WTC11 (cell line): ENCODE measurements around the gene ILF3. TPM values are rescaled to one million over a fixed set of nuclear protein-coding genes. Genes with fewer than 3 reads are reported as not detected.

Experiments
- ATAC-seq: fragments of 200-7000 bp; cut with Tn5 transposase; 2 replicates; pipeline ENCODE4 v1.10.0; 2021; ENCODE audit warnings: mild to moderate bottlenecking, moderate library complexity
- CTCF ChIA-PET: fragments of 300-600 bp; sonication (Branson Sonifier 250); formaldehyde crosslinking; loops from one replicate; lab custom pipeline; 2021; ENCODE audit warnings: antibody characterized with exemption; lab: Charles Lee
- POLR2A ChIA-PET: fragments of 350-600 bp; sonication (Branson Sonifier 250); formaldehyde crosslinking; loops from one replicate; lab custom pipeline; 2021; ENCODE audit warnings: antibody characterized with exemption; lab: Charles Lee
- DNase-seq: peaks from one replicate; pipeline ENCODE4 v3.0.0; 2021; ENCODE audit warnings: low spot score
- H3K27ac Mint-ChIP-seq: 2 replicates; pipeline ENCODE4 v1.8.0; 2021; ENCODE audit warnings: mixed read lengths
- H3K27me3 Mint-ChIP-seq: 2 replicates; pipeline ENCODE4 v1.8.0; 2021; ENCODE audit warnings: low read depth, mild to moderate bottlenecking, moderate library complexity, mixed read lengths
- H3K36me3 Mint-ChIP-seq: 2 replicates; pipeline ENCODE4 v1.8.0; 2021; ENCODE audit warnings: mixed read lengths
- H3K4me1 Mint-ChIP-seq: 2 replicates; pipeline ENCODE4 v1.8.0; 2022; ENCODE audit warnings: mixed read lengths
- H3K4me3 Mint-ChIP-seq: 2 replicates; pipeline ENCODE4 v1.8.0; 2021; ENCODE audit warnings: mild to moderate bottlenecking, moderate library complexity, mixed read lengths
- H3K9me3 Mint-ChIP-seq: 2 replicates; pipeline ENCODE4 v1.8.0; 2021; ENCODE audit warnings: mixed read lengths
- E2F1 ChIP-seq: sonication (generic); formaldehyde crosslinking; IDR thresholded peaks from 2 replicates; pipeline ENCODE4 v1.8.0; 2022; ENCODE audit warnings: mild to moderate bottlenecking, missing genetic modification reagents
- E2F5 ChIP-seq: sonication (generic); formaldehyde crosslinking; IDR thresholded peaks from 2 replicates; pipeline ENCODE4 v1.8.1; 2022; ENCODE audit warnings: mild to moderate bottlenecking, moderate library complexity, missing genetic modification reagents
- MXD4 ChIP-seq: fragments of 250-450 bp; sonication (Bioruptor Pico); IDR thresholded peaks from 2 replicates; pipeline ENCODE4 v1.8.0; 2021; ENCODE audit warnings: mild to moderate bottlenecking, moderate library complexity, borderline replicate concordance
- NFYB ChIP-seq: sonication (generic); formaldehyde crosslinking; conservative IDR thresholded peaks from 2 replicates; pipeline ENCODE4 v1.8.0; 2022; ENCODE audit warnings: low read depth, missing genetic modification reagents
- PRRX2 ChIP-seq: fragments of 250-450 bp; sonication (Bioruptor Pico); IDR thresholded peaks from 2 replicates; pipeline ENCODE4 v1.8.0; 2021; ENCODE audit warnings: mild to moderate bottlenecking
- SMAD4 ChIP-seq: sonication (generic); formaldehyde crosslinking; IDR thresholded peaks from 2 replicates; pipeline ENCODE4 v1.8.0; 2022; ENCODE audit warnings: mild to moderate bottlenecking, missing genetic modification reagents
- TEAD1 ChIP-seq: sonication (generic); formaldehyde crosslinking; IDR thresholded peaks from 2 replicates; pipeline ENCODE4 v1.8.0; 2022; ENCODE audit warnings: mild to moderate bottlenecking, missing genetic modification reagents
- TP53 ChIP-seq: sonication (generic); formaldehyde crosslinking; IDR thresholded peaks from 2 replicates; pipeline ENCODE4 v1.8.1; 2023; ENCODE audit warnings: mild to moderate bottlenecking, missing genetic modification reagents
- ZNF138 ChIP-seq: sonication (generic); formaldehyde crosslinking; conservative IDR thresholded peaks from 2 replicates; pipeline ENCODE4 v1.8.1; 2022; ENCODE audit warnings: mild to moderate bottlenecking, moderate library complexity, missing genetic modification reagents
- ZNF219 ChIP-seq: sonication (generic); formaldehyde crosslinking; IDR thresholded peaks from 2 replicates; pipeline ENCODE4 v1.8.0; 2023; ENCODE audit warnings: missing genetic modification reagents, mild to moderate bottlenecking, borderline replicate concordance
- ZNF281 ChIP-seq: sonication (generic); formaldehyde crosslinking; IDR thresholded peaks from 2 replicates; pipeline ENCODE4 v1.8.0; 2023; ENCODE audit warnings: mild to moderate bottlenecking, missing genetic modification reagents
- ZNF512 ChIP-seq: sonication (generic); formaldehyde crosslinking; IDR thresholded peaks from 2 replicates; pipeline ENCODE4 v1.8.1; 2022; ENCODE audit warnings: missing genetic modification reagents, borderline replicate concordance
- total RNA-seq: library from RNA; stranded (reverse); gene quantifications from 3 replicates; pipeline ENCODE4 v1.2.3, GENCODE V29; 2021
- TF ChIP-seq, protein P1 (sequence below): sonication (generic); formaldehyde crosslinking; conservative IDR thresholded peaks from 2 replicates; pipeline ENCODE4 v1.8.1; 2023; ENCODE audit warnings: mild to moderate bottlenecking, low read depth, missing genetic modification reagents, moderate library complexity

Gene ILF3
- total RNA-seq, 1 experiment from 2014 or later, result 659 TPM

DNA sequence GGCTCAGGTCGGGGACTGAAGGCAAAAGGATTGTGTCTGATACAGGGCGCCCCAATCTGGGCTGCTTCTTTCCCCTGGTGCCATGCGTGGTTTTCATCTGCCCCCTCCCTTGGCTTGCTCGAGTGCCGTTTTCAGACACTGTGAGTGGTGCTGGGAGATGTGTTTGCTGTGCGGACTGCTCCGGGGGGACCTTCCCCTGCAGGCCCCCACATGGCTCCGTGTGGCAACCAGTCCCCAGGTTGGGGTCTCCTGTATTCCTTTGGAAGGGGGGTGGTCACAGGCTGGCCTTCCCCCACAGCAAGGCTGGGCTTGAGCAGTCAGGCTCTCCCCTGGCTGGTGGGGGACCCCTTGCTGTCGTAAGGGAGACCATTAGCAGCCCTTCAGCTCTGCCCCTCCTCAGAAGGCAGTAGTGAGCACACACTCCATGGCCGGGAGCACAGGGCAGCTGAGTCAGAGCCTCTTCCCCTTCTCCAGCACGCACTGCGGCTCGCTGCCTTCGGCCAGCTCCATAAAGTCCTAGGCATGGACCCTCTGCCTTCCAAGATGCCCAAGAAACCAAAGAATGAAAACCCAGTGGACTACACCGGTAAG lies 26.5 kb downstream of the ILF3 start (continued):
- no peak for TF ChIP-seq NFYB (CRISPR knock-in tag)
- TF ChIP-seq TP53 (CRISPR knock-in tag), result no peak
- no peak for TF ChIP-seq ZNF281 (CRISPR knock-in tag)
- TF ChIP-seq, protein P1, sequence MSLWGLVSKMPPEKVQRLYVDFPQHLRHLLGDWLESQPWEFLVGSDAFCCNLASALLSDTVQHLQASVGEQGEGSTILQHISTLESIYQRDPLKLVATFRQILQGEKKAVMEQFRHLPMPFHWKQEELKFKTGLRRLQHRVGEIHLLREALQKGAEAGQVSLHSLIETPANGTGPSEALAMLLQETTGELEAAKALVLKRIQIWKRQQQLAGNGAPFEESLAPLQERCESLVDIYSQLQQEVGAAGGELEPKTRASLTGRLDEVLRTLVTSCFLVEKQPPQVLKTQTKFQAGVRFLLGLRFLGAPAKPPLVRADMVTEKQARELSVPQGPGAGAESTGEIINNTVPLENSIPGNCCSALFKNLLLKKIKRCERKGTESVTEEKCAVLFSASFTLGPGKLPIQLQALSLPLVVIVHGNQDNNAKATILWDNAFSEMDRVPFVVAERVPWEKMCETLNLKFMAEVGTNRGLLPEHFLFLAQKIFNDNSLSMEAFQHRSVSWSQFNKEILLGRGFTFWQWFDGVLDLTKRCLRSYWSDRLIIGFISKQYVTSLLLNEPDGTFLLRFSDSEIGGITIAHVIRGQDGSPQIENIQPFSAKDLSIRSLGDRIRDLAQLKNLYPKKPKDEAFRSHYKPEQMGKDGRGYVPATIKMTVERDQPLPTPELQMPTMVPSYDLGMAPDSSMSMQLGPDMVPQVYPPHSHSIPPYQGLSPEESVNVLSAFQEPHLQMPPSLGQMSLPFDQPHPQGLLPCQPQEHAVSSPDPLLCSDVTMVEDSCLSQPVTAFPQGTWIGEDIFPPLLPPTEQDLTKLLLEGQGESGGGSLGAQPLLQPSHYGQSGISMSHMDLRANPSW (CRISPR knock-in tag), result no peak
- TF ChIP-seq PRRX2, result no peak
- TF ChIP-seq E2F5, result no peak
- no peak for TF ChIP-seq ZNF219
- no peak for TF ChIP-seq MXD4 (CRISPR knock-in tag)
- no peak for TF ChIP-seq ZNF512 (CRISPR knock-in tag)

GRCh38 chr19:10681658-10682057 lies 27.5 kb downstream of the ILF3 start:
- Mint-ChIP-seq H3K4me3 (no peak overlapping the region), H3K27ac (no peak overlapping the region), H3K27me3 (no peaks in the 10 kb centered on the region), H3K9me3 (no peaks in the 10 kb centered on the region), H3K36me3 (peaks cover 90% of the 10 kb centered on the region)
- DNase-seq (no peak), ATAC-seq (no peak)
- POLR2A ChIA-PET, result no interaction called here
- CTCF ChIA-PET, result interaction anchor here (1.2 kb wide), 1 partner anchor 100 kb away, joined by 3 read pairs; no protein-coding TSS in a partner anchor
- TF ChIP-seq E2F1 (CRISPR knock-in tag), result no peak
- no peak for TF ChIP-seq SMAD4 (CRISPR knock-in tag)
- TF ChIP-seq ZNF138, result no peak
- TF ChIP-seq TEAD1 (CRISPR knock-in tag), result no peak
- TF ChIP-seq MXD4 (CRISPR knock-in tag), result no peak
- TF ChIP-seq, all 79 proteins: peak for 0
- H3K4me1 Mint-ChIP-seq, result no peaks in the 10 kb centered on the region
